ENCODE measurements around the gene CLPX.
"Not testable (repeated sequence)": the region's sequence is repeated elsewhere in the genome, so short reads cannot be mapped to it uniquely, and the experiment has no call there.

The CLPX gene

GRCh38 chr15:65184868-65185717 is at the start of gene CLPX:
Gene CLPX (minus strand): TSS chr15:65185342. CDS start chr15:65185153, 189 bp downstream.
- peak; percentile 95 for DNase-seq

GRCh38 chr15:65233696-65234095 is 48.6 kb upstream of the CLPX start:
- no peak for DNase-seq

- DNase-seq: no peak
Measured at GRCh38 chr15:65232520-65232919, 47.4 kb upstream of the CLPX start.

DNA sequence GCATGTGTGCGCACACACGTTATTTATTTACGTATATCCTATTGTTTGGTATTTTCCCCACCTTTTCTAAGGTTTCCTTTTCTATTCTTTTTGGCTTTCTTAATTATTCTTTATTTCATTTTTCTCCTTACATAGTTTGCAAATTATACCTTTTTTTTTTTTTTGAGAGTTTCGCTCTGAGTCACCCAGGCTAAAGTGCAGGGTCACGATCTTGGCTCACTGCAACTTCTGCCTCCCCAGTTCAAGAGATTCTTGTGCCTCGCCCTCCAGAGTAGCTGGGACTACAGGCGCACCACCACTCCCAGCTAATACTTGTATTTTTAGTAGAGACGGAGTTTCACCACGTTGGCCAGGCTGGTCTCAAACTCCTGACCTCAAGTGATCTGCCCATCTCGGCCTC is 46.2 kb upstream of the CLPX start:
- DNase-seq: no peak

DNA sequence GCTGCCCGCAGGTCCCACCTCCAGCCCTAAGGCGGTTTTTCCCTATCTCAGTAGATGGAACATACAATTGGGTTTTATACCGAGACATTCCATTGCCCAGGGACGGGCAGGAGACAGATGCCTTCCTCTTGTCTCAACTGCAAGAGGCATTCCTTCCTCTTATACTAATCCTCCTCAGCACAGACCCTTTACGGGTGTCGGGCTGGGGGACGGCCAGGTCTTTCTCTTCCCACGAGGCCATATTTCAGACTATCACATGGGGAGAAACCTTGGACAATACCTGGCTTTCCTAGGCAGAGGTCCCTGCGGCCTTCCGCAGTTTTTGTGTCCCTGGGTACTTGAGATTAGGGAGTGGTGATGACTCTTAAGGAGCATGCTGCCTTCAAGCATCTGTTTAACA is 41.8 kb upstream of the CLPX start:
- DNase-seq: not testable (repeated sequence)

DNA sequence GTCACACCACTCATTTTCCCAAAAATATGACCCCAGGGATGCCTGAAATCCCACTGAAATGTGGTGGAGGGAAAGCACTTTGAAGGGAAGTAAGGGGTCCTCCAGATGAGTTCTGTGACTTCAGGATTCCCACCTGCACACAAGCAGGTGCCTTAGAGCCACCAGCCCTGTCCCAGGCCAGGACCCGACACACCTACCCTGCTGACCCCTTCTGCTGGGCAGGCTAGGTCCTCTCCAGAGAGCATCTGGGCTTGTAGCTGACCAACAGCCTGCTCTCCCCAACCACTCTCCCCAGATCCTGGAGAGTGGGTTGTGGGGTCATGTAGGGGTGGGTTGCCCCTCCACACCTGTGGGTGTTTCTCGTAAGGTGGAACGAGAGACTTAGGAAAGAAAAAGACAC is 41.1 kb upstream of the CLPX start:
- no peak for DNase-seq

DNA sequence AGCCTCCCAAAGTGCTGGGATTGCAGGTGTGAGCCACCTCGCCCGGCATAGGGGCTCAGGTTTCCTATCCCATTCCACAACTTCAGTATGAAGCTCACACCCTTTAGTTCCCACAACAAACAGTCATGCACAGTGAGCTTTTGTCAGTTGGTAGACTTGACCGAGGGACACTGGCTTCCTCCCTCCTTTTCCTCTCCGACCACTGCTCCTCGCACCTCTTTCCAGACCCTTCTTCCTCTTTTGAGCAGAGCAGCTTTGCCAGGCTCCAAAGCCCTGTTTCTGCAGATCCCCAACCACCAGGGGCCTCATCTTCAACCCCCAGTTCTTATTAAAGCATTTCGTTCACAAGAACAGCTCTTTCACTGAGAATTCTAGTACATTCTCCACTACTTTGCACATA is 38.9 kb upstream of the CLPX start:
- peak; percentile 41 for DNase-seq

DNA sequence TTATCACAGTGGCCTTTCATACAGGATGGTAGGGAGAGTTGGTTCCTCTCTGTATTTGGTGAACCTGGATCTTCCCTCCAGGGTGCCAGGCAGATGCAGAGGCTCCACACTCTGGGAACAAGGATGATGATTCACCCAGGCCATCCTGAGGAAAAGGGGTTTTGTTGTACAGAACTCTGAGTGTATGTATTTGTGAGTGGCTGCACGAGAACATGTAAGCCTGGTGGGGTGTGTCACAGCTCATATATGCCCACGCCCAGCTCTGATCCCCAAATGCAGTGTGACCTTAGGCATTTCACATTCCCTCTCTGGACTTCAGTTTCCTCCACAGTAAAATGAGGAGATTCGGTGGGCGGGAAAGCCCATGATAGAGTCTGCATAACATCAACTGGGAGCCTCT is 37.7 kb upstream of the CLPX start:
- DNase-seq: no peak

- no peak for DNase-seq
Measured at GRCh38 chr15:65221697-65222096, 36.6 kb upstream of the CLPX start.

- no peak for DNase-seq
Measured at GRCh38 chr15:65219137-65219536, 34.0 kb upstream of the CLPX start.

DNA sequence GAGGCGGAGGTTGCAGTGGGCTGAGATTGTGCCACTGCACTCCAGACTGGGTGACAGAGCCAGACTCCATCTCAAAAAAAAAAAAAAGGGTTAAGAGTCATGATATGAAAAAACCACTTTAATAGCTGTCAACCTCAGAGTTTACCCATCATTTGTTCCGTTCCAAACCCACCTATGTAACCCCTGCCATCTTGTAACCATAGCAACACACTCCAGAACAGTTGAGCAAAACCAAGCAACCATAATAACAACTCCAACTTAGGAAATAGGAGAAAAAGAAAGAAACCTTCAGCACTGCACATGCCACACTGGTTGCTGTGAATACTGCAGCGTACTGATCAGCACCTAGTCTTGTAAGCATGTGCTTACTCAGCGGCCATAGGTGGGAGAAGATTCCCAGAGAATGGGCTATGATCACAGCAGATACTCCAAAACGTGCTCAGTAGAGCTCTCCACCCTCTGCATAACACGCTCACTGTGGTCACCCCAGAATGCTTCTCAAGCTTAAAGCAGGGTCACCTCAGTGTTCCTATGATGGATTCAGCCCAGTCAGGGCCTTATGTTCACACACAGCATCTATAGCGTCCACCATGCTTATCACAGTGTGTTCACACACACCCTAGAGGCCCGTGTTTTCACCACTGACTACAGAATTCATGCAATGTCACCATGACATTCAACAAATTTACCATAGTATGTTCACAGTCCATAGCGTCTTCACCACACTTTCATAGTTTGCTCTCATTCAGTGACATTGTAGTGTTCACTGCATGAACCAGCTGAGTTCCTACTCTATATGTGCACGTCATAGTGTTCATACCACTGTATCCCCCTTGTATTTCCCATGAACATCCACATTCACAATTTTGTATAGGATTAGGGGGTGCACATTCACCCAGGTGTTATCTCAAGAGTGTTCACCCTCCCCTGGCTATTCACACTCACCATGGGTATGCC is 32.7 kb upstream of the CLPX start:
- no peak for DNase-seq

- DNase-seq: no peak
Measured at GRCh38 chr15:65215496-65215895, 30.4 kb upstream of the CLPX start.

DNA sequence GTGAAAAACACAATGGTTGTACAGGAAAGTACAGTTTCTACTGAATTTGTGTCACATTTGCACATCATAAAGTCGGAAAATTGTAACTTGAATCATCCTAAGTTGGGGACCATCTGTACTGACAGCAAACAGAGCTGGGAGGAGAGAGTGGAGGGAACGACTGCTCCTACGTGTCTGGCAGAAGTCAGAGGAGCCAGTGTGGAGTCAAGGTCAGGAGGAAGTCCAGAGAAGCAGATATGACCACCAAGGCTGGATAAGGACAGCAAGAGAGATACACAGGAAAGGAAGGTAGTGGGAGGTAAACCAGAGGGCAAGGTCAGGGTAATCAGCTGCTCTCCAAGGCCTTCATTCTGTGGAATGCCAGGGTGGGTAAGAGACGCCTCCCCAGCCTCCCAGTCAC is 28.9 kb upstream of the CLPX start:
- DNase-seq: no peak

DNA sequence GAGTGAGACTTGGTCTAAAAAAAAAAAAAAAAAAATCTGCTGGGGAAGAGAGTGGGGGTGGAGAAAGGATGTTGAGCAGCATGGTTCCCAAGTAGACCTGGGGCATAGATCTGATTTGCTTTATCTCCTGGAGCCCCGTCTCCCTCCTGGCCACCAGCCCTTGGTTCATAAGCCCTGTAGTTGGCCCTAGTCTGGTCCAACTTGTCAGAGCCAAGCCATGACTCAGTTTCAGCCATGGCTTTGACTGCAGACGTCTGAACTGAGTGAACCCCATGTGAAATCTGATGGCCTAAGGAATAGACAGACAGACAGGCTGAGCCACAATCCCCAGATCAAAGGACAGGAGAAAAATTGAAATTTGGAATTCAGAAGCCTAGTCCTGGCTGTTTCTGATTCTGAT is 28.1 kb upstream of the CLPX start:
- no peak for DNase-seq

GRCh38 chr15:65212097-65212496 is 27.0 kb upstream of the CLPX start:
- no peak for DNase-seq

- no peak for DNase-seq
Measured at GRCh38 chr15:65211482-65211982, 26.4 kb upstream of the CLPX start.

GRCh38 chr15:65210770-65211481 is 25.8 kb upstream of the CLPX start, which contains the start of gene CILP:
Gene CILP (minus strand): TSS chr15:65211473. CDS start chr15:65209755, 1,718 bp downstream.
- DNase-seq: no peak

- DNase-seq: no peak
Measured at GRCh38 chr15:65209701-65210643, 24.8 kb upstream of the CLPX start.

DNA sequence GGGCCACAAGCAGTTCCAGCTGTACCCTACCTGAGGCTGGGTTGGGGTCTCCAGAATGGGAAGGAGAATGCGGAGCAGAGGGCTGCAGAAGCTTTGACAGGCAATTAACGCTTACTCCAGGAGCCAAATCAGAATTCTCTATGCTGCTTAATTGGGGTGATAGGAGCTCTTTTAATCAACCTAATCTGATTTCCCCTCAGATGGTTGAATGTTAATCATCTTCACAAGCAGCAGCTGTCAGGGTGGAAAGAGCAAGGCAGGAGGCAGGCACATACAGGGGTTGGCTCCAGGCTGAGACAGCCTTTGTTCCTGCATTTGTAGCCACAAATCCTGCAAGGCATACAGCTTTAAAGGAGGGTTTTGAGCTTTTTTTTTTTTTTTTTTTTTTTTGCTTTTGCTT is 23.5 kb upstream of the CLPX start:
- no peak for DNase-seq

DNA sequence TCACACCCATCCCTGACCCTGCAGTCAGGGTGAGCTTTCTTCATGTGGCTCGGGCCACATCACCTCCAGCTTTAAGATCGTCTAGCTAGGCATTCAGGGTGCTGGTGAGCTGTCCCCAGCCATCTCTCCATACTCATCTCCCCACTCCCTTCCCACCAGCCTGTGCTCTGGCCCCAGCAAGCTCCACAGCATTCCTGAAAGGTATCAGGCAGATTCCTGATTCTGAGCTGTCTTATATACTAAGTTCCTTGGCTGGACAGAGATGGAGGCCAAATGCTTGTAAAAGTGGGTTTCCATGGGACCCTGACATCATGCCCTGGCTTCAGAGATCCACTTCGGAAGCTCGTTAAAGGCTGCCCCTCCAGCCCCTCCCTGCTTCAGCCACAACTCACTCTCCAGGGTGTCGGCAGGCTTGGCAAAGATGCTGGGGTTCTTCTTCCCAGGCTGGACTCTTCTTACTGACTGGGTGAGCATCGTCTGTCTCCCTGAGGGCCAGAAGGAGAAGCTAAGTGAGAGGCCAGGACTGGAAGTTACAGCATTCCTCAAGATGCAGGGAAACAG is 22.2 kb upstream of the CLPX start:
- DNase-seq: no peak

DNA sequence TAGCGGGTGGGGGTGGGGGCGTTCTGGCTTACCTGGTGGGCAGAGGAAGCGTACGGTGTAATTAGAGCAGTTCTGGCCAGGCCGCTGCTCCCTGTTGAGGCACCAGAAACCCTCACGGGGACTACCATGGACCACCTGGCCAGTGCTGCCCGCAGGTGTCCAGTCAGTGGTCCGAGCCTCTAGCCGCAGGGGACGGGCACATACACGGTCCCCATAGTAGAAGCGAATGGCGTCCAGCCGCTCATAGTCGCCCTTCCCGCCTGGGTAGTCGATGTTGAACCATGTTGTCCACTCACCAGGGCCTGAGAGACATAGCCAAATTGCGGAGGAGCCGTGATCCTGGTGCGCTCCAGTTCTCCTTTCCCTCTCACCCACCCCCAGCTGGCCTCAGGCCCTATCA is 21.6 kb upstream of the CLPX start:
- no peak for DNase-seq
